ENCODE measurements around the gene PIGR. TPM values are rescaled to one million over a fixed set of nuclear protein-coding genes. Genes with fewer than 3 reads are reported as not detected.

PIGR gene
- total RNA-seq, 1 experiment from 2014 or later, result not detected

GRCh38 chr1:206898089-206898914 lies 48.0 kb downstream of the PIGR start:
- Histone ChIP-seq H3K79me2 (ENCODE audit: insufficient read depth, low read length) (no peaks in the 10 kb centered on the region), H3T11ph (ENCODE audit: low read length) (no peak overlapping the region), H3K23me2 (ENCODE audit: insufficient read length, low read depth, low read length, poor library complexity, severe bottlenecking) (no peaks in the 10 kb centered on the region), H3K79me1 (ENCODE audit: insufficient read depth, low read depth, low read length, poor library complexity, severe bottlenecking) (no peaks in the 10 kb centered on the region), H3K27ac (ENCODE audit: insufficient read length, low read depth, low read length) (no peak overlapping the region), H4K5ac (ENCODE audit: insufficient read length, low read depth, low read length) (no peak overlapping the region), H4K20me1 (ENCODE audit: control insufficient read depth, insufficient read depth, insufficient read length) (no peaks in the 10 kb centered on the region), H3K23ac (ENCODE audit: insufficient read length, low read depth, low read length) (no peak overlapping the region), H4K91ac (ENCODE audit: insufficient read length, low read depth, low read length) (no peak overlapping the region), H3K4ac (ENCODE audit: low read depth, low read length) (no peak overlapping the region), H2AFZ (ENCODE audit: low read length) (no peak overlapping the region), H3K56ac (ENCODE audit: insufficient read length, low read depth, low read length) (no peak overlapping the region), H3K18ac (ENCODE audit: insufficient read length, low read depth, low read length) (no peak overlapping the region), H3K27me3 (ENCODE audit: insufficient read depth, low read length) (no peaks in the 10 kb centered on the region), H2BK15ac (ENCODE audit: low read depth, low read length) (no peak overlapping the region), H3K4me1 (ENCODE audit: insufficient read depth, low read length) (no peaks in the 10 kb centered on the region), H2BK120ac (ENCODE audit: low read depth, low read length, poor library complexity, severe bottlenecking) (no peak overlapping the region), H2BK20ac (ENCODE audit: low read depth, low read length, poor library complexity, severe bottlenecking) (no peak overlapping the region), H2AK5ac (ENCODE audit: insufficient read length, low read length) (no peak overlapping the region), H3K9me3 (ENCODE audit: control insufficient read depth, low read depth, low read length) (no peaks in the 10 kb centered on the region), H3K4me2 (ENCODE audit: insufficient read depth, insufficient read length, low read length) (no peak overlapping the region), H2BK5ac (ENCODE audit: insufficient read length, low read length) (no peak overlapping the region), H4K8ac (replicated peaks; ENCODE audit: insufficient read length, low read depth, low read length) (no peak overlapping the region), H3K9ac (ENCODE audit: extremely low read depth, insufficient read length, low read length) (no peak overlapping the region), H2BK12ac (ENCODE audit: insufficient read length, low read depth, low read length) (no peak overlapping the region), H3K14ac (ENCODE audit: insufficient read depth, low read length) (no peak overlapping the region)
- 100% methylated on average over 2 of the region's 11 CpGs for WGBS (ENCODE audit: extremely low coverage, insufficient read length, low lambda C conversion rate)
- peaks cover 18% of the 10 kb centered on the region for H3K27me3 Mint-ChIP-seq (ENCODE audit: low read depth)
- H3K9me3 Mint-ChIP-seq, result no peaks in the 10 kb centered on the region
- H3K36me3 Mint-ChIP-seq (ENCODE audit: insufficient read depth in 1 of 3, low read depth in 3 of 3), result no peaks in the 10 kb centered on the region
- TF ChIP-seq CTCF (conservative IDR thresholded peaks at IDR 0.05), result no peak
- H3K4me3 Mint-ChIP-seq, result no peak overlapping the region
- peaks cover 7 to 8% of the 10 kb centered on the region in 2 experiments; a peak in 3 of 4 replicates for H3K4me1 Mint-ChIP-seq
- DNase-seq, result no peak
- H3K27ac Mint-ChIP-seq, result peak overlapping the region in 1 of 3 experiments; percentile 29; a peak in 1 of 7 replicates

Data from H9 (cell line).